Stimulated activated CD8-positive, alpha-beta memory T cell treated with anti-CD3 and anti-CD28 coated beads, Interleukin-15, amount 100 ng/mL, for 4 hours (primary cell): ENCODE measurements around the gene DSCAML1.

Experiments
- DNase-seq, 2 donors: peaks; one replicate each; pipeline ENCODE4 v3.0.0-alpha.2; 2020; ENCODE audit warnings: low read depth in 2 of 2

Gene DSCAML1

DNA sequence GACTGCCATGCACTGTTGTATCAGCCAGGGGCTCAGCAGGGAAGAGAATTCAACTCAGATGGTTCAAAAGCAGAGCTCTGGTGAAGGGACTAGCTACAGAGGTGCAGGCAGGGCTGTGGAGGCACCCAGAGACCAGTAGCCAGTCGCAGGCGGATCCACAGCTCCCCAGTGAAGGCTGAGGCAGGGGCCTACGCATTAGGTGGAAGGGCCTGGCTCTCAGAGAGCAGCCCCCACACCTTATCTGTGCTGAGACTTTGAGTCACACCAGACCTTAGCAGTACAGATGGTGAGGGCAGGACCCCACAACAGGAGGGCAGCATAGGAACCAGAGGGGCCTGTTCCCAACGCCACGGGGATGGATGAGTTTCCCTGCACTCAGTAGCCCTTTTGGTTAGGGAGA, 189.6 kb downstream of the DSCAML1 start:
- DNase-seq, result no peak

DNA sequence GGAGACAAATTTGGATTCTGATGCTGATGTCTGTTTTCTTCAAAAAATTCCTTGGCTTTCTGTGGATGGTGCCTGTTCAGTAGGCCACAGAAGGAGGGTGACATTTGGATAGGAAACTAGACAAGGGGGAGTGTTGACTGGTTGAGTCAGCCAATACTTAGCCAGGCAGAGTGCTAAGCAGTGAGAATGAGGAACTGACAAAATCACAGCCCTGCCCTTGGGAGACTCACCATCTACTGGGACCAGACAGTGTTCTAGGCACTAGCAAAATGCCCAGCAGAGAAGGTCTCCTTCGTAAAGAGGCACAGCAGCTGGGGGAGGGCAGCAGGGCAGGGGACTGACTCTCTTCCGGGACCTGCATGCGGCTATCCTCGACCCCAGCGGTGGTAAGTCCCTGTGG, 190.2 kb downstream of the DSCAML1 start:
- DNase-seq, result no peak

DNA sequence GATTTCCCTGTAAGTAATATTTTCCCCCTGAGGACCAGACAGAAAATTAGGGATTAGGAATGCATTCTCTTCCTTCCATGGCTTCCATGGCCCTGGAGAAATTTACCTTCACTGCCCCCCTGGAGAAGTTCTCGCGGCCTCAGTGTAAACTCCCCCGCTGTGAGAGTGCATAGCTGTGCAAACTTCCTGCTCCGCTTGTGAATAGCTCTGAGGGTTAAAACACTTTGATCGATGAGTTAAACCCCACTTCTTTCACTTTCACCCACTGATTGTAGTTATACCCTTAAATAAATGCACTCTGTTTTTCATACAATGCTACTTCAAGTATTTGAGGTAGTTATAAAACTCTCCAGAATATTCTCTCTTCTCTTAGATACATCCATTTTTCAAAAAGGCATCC, 190.8 kb downstream of the DSCAML1 start:
- DNase-seq, result no peak

DNA sequence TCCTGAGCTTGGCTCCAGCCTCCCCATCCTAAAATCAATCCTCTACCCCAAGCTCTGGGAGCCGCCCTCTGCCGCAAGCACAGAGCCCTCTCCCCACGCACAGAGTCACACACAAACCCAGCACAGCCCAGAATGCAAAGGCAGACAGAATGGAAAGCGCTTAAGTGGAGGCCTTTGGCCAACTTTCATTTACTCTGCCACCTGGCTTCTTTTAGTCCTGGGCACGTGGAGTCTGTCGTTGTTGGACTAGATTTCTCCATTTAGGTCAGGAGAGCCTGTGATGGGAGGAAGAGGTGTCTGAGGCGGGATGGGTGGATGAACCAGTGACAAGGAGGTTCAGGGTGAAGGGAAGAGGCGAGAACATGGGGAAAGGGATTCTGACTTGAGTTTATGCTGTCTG, 191.7 kb downstream of the DSCAML1 start:
- DNase-seq, result no peak

DNA sequence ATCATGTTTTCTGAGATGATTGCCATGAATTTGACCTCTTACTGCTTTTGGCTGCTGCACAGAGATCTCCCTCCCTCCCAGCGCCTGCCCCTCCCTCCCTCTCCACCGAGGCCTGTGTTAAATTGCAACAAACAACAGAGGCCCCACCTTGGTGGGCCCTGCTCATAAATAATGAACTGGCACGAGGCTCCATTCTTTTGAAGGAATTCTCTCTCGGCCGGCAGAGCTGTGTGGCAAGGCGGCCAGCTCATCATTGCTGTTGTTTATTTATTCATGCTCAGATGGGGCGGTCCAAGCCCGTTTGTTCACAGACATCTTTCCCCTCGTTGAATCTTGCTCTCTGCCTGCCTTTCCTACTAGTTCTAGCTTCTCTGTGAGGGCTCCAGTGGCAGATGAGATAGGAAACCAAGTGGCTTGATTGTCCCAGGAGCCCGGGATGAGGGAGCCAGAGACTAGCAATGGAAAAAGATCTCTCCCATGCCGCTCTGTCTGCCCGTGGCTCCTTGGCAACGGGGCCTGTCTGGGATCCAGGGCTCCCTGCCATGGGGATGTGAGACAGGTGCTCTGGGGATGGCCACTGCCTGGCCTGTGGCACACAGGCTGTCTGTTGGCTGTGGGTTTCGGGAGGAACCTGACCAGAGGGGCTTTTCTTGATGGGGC, 192.6 kb downstream of the DSCAML1 start:
- DNase-seq, result no peak

DNA sequence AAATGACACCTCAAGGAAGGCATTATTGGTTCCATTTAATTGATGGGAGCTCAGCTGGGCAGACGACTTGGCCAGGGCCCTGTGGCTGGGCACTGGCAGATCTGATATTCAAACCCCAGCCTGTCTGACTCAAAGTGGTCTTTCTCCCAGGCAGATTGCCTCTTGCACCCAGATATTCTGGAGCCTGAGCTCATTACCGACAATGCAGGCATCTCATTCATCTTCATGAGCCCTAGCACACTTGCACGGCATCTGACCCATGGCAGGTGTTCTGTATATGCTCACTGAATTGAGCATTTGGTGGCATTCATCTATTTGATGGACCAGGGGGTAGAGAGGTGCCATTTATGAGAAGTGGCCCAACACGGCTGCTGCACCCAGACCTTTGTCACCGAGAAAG, 193.1 kb downstream of the DSCAML1 start:
- DNase-seq, result no peak

GRCh38 chr11:117601006-117601708, 195.9 kb downstream of the DSCAML1 start:
- DNase-seq, result no peak

DNA sequence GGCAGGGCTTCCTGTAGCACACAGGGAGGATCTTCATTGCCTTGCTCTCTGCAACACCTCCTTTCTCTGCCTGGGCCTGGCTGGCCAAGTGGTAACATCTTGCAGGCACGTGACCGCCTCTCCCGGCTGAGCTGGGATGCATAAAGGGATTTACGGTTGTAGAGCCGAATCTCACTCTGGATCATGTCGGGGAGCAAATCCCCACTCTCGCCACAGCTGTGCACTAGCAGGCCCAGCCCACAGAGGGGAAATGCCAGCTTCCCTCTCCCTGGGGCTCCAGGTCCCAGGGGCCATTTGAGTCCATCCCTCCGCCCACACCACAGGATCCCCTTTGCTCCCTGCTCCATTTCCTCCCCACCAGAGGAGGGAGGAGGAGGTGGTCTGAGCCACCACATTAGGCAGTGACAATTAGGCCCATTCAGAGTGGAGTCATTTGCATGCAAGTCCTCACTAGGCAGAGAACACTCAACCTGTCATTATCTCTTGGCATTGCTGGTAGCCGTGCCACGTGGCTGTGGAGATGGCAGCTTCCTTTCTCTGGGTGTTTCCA, 196.7 kb downstream of the DSCAML1 start:
- DNase-seq, result no peak

GRCh38 chr11:117597071-117597470, 199.9 kb downstream of the DSCAML1 start:
- DNase-seq, result no peak

DNA sequence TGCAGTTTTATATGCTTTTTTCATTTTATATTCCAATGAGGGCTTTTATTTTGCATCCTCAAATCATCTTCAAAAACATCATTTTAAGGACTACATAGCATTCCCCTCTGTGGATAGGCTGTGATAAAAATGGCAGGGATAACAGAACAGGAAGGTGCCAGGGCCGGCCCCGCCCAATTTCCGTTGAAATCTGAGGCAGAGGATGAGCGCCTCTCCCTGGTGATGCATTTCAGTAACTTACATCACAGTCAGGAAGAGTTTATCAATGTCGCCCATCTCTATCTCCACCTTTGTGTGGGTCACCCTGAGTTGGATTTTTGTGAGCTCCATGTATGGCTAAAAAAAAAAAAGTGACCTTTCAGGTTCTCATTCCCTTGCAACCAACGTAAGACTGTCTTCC, 201.6 kb downstream of the DSCAML1 start:
- no peak for DNase-seq

GRCh38 chr11:117594721-117595120, 202.3 kb downstream of the DSCAML1 start:
- DNase-seq, result no peak

GRCh38 chr11:117593065-117593464, 204.0 kb downstream of the DSCAML1 start:
- DNase-seq, result no peak

GRCh38 chr11:117591316-117592039, 205.5 kb downstream of the DSCAML1 start:
- no peak for DNase-seq

GRCh38 chr11:117589063-117589462, 208.0 kb downstream of the DSCAML1 start:
- DNase-seq, result no peak

- no peak for DNase-seq
Measured at GRCh38 chr11:117588166-117588810, 208.7 kb downstream of the DSCAML1 start.

- no peak for DNase-seq
Measured at GRCh38 chr11:117587416-117587815, 209.6 kb downstream of the DSCAML1 start.

DNA sequence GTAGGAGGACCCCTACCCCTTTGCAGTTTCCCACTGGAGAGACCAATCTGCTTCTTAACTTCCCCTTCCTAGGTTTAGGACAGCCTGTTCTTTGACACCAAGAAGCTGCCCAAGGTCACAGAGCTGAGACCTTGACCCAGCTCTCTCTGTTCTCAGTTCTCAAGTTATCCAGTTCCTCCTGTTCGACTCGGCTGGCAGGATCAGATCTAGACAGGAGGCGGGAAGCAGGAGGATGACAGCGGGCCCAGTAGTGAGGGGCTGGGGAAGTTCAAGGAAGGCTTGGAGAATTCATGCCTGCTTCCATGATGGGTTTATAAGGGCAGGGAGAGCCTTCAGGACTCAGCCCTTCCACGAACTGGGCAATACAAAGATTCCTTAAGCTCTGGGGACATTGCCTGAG, 210.6 kb downstream of the DSCAML1 start:
- DNase-seq, result no peak

DNA sequence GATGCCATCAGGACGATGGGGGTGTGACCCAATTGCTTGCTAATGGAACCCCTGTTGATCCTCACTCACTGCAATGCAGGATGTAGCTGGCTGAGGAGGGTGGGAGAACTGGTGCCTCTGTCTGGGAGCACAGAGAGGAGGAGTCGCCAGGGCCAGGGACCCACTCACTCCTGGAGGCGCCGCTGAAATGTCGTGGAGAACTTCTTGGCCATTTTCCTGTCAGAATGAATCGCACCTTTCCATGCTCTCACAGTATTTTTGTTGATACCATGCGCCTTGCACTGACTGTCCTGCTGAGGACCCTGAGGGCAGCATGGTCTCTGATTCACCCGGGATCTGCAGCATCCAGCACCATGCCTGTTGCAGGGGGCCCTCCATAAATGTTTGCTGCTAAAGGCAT, 211.4 kb downstream of the DSCAML1 start:
- DNase-seq, result no peak

GRCh38 chr11:117584056-117584830, 212.8 kb downstream of the DSCAML1 start:
- DNase-seq, result no peak

DNA sequence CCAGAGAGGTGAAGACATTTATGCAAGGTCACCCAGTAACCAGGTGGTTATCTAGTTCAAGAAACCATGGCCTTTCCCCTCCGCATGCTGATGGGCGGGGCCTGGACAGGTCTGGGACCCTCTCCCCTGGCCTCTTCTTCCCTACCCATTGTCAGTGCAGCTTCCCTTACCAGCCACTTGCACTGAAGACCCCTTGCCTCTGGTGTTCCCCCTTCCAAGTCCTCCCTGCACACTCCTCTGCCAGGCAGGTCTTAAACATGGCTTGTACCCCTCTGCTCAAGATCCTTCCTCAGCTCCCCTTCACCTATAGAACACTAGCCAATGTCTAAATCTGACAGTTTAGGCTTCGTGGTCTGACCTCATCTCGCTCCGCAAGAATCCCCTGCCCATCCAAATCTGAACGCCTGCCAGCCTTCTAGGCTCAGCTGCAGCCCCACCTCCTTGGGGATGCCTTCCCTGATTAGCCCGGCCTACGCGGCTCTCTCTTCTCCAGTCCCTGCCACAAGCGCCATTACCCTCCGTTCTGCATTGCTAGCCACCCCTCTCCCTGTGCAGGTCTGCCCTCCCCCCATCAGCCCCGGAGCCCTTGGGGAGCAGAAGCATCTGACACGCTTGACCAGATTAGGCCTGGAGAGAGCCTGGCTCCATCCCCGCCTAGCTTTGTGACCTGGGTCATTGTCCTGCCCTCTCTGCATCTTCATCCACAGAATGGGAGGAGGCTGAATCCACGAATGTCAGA, 213.8 kb downstream of the DSCAML1 start:
- DNase-seq, result no peak

- DNase-seq, result no peak
Measured at GRCh38 chr11:117582433-117582832, 214.6 kb downstream of the DSCAML1 start.
